GM04503 (cell line): ENCODE measurements around the gene NALCN.
A peak's percentile ranks its signal among the peaks of the same experiment; 100 is the strongest.

Experiments
- DNase-seq: peaks from one replicate; pipeline ENCODE4 v3.0.0-alpha.2; 2012; ENCODE audit warnings: low read depth

NALCN gene

GRCh38 chr13:101415358-101416174 lies 742 bp downstream of the NALCN start:
- no peak for DNase-seq

- no peak for DNase-seq
Observed at GRCh38 chr13:101412076-101412475, 4.2 kb downstream of the NALCN start.

GRCh38 chr13:101408992-101409656 lies 7.2 kb downstream of the NALCN start:
- no peak for DNase-seq

GRCh38 chr13:101408154-101408553 lies 8.2 kb downstream of the NALCN start:
- DNase-seq = no peak

- no peak for DNase-seq
Observed at GRCh38 chr13:101406791-101407190, 9.5 kb downstream of the NALCN start.

- no peak for DNase-seq
Observed at GRCh38 chr13:101401196-101401595, 15.1 kb downstream of the NALCN start.

- DNase-seq = no peak
Observed at GRCh38 chr13:101399365-101399764, 16.9 kb downstream of the NALCN start.

GRCh38 chr13:101398920-101399319 lies 17.4 kb downstream of the NALCN start:
- DNase-seq = no peak

- DNase-seq = no peak
Observed at GRCh38 chr13:101398191-101398590, 18.1 kb downstream of the NALCN start.

GRCh38 chr13:101397742-101398141 lies 18.6 kb downstream of the NALCN start:
- peak; percentile 62 for DNase-seq

GRCh38 chr13:101394605-101395004 lies 21.7 kb downstream of the NALCN start:
- DNase-seq = no peak

- DNase-seq = no peak
Observed at GRCh38 chr13:101393140-101393539, 23.2 kb downstream of the NALCN start.

GRCh38 chr13:101390461-101390860 lies 25.8 kb downstream of the NALCN start:
- DNase-seq = no peak

- DNase-seq = no peak
Observed at GRCh38 chr13:101384929-101385328, 31.4 kb downstream of the NALCN start.

- no peak for DNase-seq
Observed at GRCh38 chr13:101383595-101383994, 32.7 kb downstream of the NALCN start.

- DNase-seq = no peak
Observed at GRCh38 chr13:101382701-101383100, 33.6 kb downstream of the NALCN start.

- DNase-seq = no peak
Observed at GRCh38 chr13:101382086-101382485, 34.2 kb downstream of the NALCN start.

GRCh38 chr13:101360525-101360924 lies 55.8 kb downstream of the NALCN start:
- no peak for DNase-seq

GRCh38 chr13:101354895-101355294 lies 61.4 kb downstream of the NALCN start:
- DNase-seq = no peak

- DNase-seq = no peak
Observed at GRCh38 chr13:101346942-101347728, 69.2 kb downstream of the NALCN start.

GRCh38 chr13:101346161-101346560 lies 70.1 kb downstream of the NALCN start:
- DNase-seq = no peak

- no peak for DNase-seq
Observed at GRCh38 chr13:101343128-101343787, 73.0 kb downstream of the NALCN start.
